ENCODE measurements around the gene FTO. TPM values are rescaled to one million over a fixed set of nuclear protein-coding genes. Genes with fewer than 3 reads are reported as not detected.
A peak's percentile ranks its signal among the peaks of the same experiment; 100 is the strongest.

Gene FTO
- polyA plus RNA-seq, 2 of the 4 experiments (the other 2 are of a cell fraction): 48.7 to 101 TPM

- Histone ChIP-seq H3K27ac (peak overlapping the region; percentile 67 to 82), H3K4me3 (0 out of 3 replicates have a peak overlapping the region, but pooled peaks have one; percentile 7), H3K4me1 (peaks cover 79% of the 10 kb centered on the region), H3K4me2 (peak overlapping the region; percentile 74), H3K9me3 (no peaks in the 10 kb centered on the region)
- 8% methylated on average over 4 of the region's 4 CpGs for WGBS (ENCODE audit: missing lambda C conversion rate)
- CTCF ChIA-PET: interaction anchor here (1.5 kb wide), 1 partner anchor 24 kb away, joined by 5 read pairs; no protein-coding TSS in a partner anchor
- TF ChIP-seq KDM5A (IDR thresholded peaks at IDR 0.05) (no peak), BCL3 (IDR thresholded peaks at IDR 0.05) (no peak), ELK1 (IDR thresholded peaks at IDR 0.05; ENCODE audit: low read depth, low read length) (no peak), MYC (IDR thresholded peaks at IDR 0.05; ENCODE audit: borderline replicate concordance, low read length) (no peak), JUN (IDR thresholded peaks at IDR 0.05) (no peak), RAD21 (conservative IDR thresholded peaks at IDR 0.05 in 1 of 2, IDR thresholded peaks at IDR 0.05 in 1 of 2) (no peak), CBX2 (IDR thresholded peaks at IDR 0.05; ENCODE audit: borderline replicate concordance, low read depth) (no peak), FOSB (CRISPR knock-in tag; IDR thresholded peaks at IDR 0.05) (no peak), E2F6 (IDR thresholded peaks at IDR 0.05; ENCODE audit: borderline replicate concordance, low read depth) (no peak), FOXS1 (CRISPR knock-in tag; IDR thresholded peaks at IDR 0.05) (no peak), RCOR1 (IDR thresholded peaks at IDR 0.05; ENCODE audit: low read depth, low read length) (no peak), CHD2 (IDR thresholded peaks at IDR 0.05; ENCODE audit: low read length, partially characterized antibody) (no peak)
- no peak for DNase-seq (ENCODE audit: low read depth in 1 of 2, low spot score in 1 of 2)
- POLR2A ChIA-PET: interaction anchor here (1.6 kb wide), 1 partner anchor 64 kb away, joined by 5 read pairs; the partner anchor contains the start of genes FTO and RPGRIP1L
- FAIRE-seq: no peak
- ATAC-seq: peak; percentile 13 to 34; a peak in 4 of 6 replicates
Observed at GRCh38 chr16:53768167-53768566, 64.2 kb downstream of the FTO start.

- CTCF ChIA-PET: interaction anchor here (1.5 kb wide), 1 partner anchor 24 kb away, joined by 5 read pairs; no protein-coding TSS in a partner anchor
- peak; percentile 39 to 87 for DNase-seq (ENCODE audit: low read depth in 1 of 2, low spot score in 1 of 2)
- H3K27ac ChIP-seq: peak overlapping the region; percentile 67 to 82
- 0 out of 3 replicates have a peak overlapping the region, but pooled peaks have one; percentile 7 for H3K4me3 ChIP-seq
- ATAC-seq: peak; percentile 82 to 88; a peak in 5 of 6 replicates
- POLR2A ChIA-PET: interaction anchor here (1.6 kb wide), 1 partner anchor 65 kb away, joined by 5 read pairs; the partner anchor contains the start of genes FTO and RPGRIP1L
- peak; percentile 65; the same call in 1 of the 2 replicates for TF ChIP-seq FOSL2 (IDR thresholded peaks at IDR 0.05)
- peak; percentile 92 for TF ChIP-seq FOSL2 (CRISPR knock-in tag; IDR thresholded peaks at IDR 0.05)
- no peak for TF ChIP-seq POLR2AphosphoS2 (conservative IDR thresholded peaks at IDR 0.05; ENCODE audit: low read length)
- peak; percentile 90 for TF ChIP-seq GATA3 (IDR thresholded peaks at IDR 0.05; ENCODE audit: borderline replicate concordance)
- TF ChIP-seq TFCP2L1 (CRISPR knock-in tag; IDR thresholded peaks at IDR 0.05): no peak
- peak; percentile 80 for TF ChIP-seq JUNB (IDR thresholded peaks at IDR 0.05)
- no peak for TF ChIP-seq TP53 (CRISPR knock-in tag; IDR thresholded peaks at IDR 0.05)
- TF ChIP-seq EP300 (IDR thresholded peaks at IDR 0.05): peak; percentile 51 to 53; a peak in 1 of 5 replicates
- TF ChIP-seq PBX3 (IDR thresholded peaks at IDR 0.05): peak; percentile 61; the same call in 1 of the 2 replicates
- no peak for TF ChIP-seq SREBF2 (IDR thresholded peaks at IDR 0.05)
- peak in 1 of 2 experiments; percentile 73; a peak in 2 of 4 replicates for TF ChIP-seq CEBPB (IDR thresholded peaks at IDR 0.05)
- peak; percentile 58 for TF ChIP-seq MAX (IDR thresholded peaks at IDR 0.05)
- TF ChIP-seq JUN (IDR thresholded peaks at IDR 0.05): peak; percentile 43 to 61; a peak in 2 of 5 replicates
- H3K4me1 ChIP-seq: peaks cover 79% of the 10 kb centered on the region
- peak overlapping the region; percentile 74 for H3K4me2 ChIP-seq
- FAIRE-seq: peak; percentile 80
- WGBS (ENCODE audit: missing lambda C conversion rate): 0% methylated on average over 1 of the region's 1 CpG
- H3K9me3 ChIP-seq: no peaks in the 10 kb centered on the region
Observed at GRCh38 chr16:53768593-53768992, 64.6 kb downstream of the FTO start.

Measured in A549 (cell line).